Trophoblast cell (in vitro differentiated cells and primary cell): ENCODE results near the gene PAK3.

Experiments
- DNase-seq, 2 donors: peaks; one replicate each; pipeline ENCODE4 v3.0.0-alpha.2; 2016
- H2AFZ ChIP-seq: 2 replicates; pipeline ENCODE4 v1.6.1; 2013; ENCODE audit warnings: low read length, moderate library complexity, mild to moderate bottlenecking; ENCODE audit not compliant: insufficient read depth, poor library complexity
- H2AK5ac ChIP-seq: 2 replicates; pipeline ENCODE4 v1.6.1; 2013; ENCODE audit warnings: mild to moderate bottlenecking, low read length
- H2BK120ac ChIP-seq: 2 replicates; pipeline ENCODE4 v1.6.1; 2013; ENCODE audit warnings: low read length, mild to moderate bottlenecking, moderate library complexity; ENCODE audit not compliant: insufficient read depth, poor library complexity
- H2BK12ac ChIP-seq: 2 replicates; pipeline ENCODE4 v1.6.1; 2013; ENCODE audit warnings: mild to moderate bottlenecking, low read length, moderate library complexity
- H2BK5ac ChIP-seq: 2 replicates; pipeline ENCODE4 v1.6.1; 2013; ENCODE audit warnings: low read length, low read depth, moderate library complexity, mild to moderate bottlenecking; ENCODE audit not compliant: poor library complexity
- H3K14ac ChIP-seq: 2 replicates; pipeline ENCODE4 v1.6.1; 2013; ENCODE audit warnings: mild to moderate bottlenecking, low read length
- H3K18ac ChIP-seq: 2 replicates; pipeline ENCODE4 v1.6.1; 2013; ENCODE audit warnings: mild to moderate bottlenecking, low read length
- H3K23ac ChIP-seq: 2 replicates; pipeline ENCODE4 v1.6.1; 2013; ENCODE audit warnings: low read length
- H3K27ac ChIP-seq: 2 replicates; pipeline ENCODE4 v1.5.1; 2013; ENCODE audit warnings: low read depth, mild to moderate bottlenecking, inconsistent platforms, low read length, moderate library complexity
- H3K27me3 ChIP-seq: 2 replicates; pipeline ENCODE4 v1.6.1; 2013; ENCODE audit warnings: inconsistent platforms, mild to moderate bottlenecking, low read length, moderate library complexity; ENCODE audit not compliant: insufficient read depth
- H3K36me3 ChIP-seq, 2 experiments: 1 replicate in 1 of 2; 2 replicates in 1 of 2; pipeline ENCODE4 v1.6.1; 2013; ENCODE audit warnings: low read length in 2 of 2, mild to moderate bottlenecking in 2 of 2, moderate library complexity in 1 of 2; ENCODE audit not compliant: insufficient read depth in 2 of 2, control insufficient read depth in 1 of 2
- H3K4ac ChIP-seq: 2 replicates; pipeline ENCODE4 v1.6.1; 2013; ENCODE audit warnings: low read depth, mild to moderate bottlenecking, low read length, moderate library complexity
- H3K4me1 ChIP-seq, 2 experiments: 1 replicate in 1 of 2; 2 replicates in 1 of 2; pipeline ENCODE4 v1.6.1; 2013; ENCODE audit warnings: low read length in 2 of 2, mild to moderate bottlenecking in 2 of 2, moderate library complexity in 1 of 2; ENCODE audit not compliant: insufficient read depth in 2 of 2, control insufficient read depth in 1 of 2
- H3K4me2 ChIP-seq: 2 replicates; pipeline ENCODE4 v1.6.1; 2013; ENCODE audit warnings: inconsistent platforms, mild to moderate bottlenecking, low read length, moderate library complexity
- H3K4me3 ChIP-seq: 2 replicates; pipeline ENCODE4 v1.5.1; 2013; ENCODE audit warnings: mild to moderate bottlenecking, low read depth, low read length, inconsistent platforms
- H3K79me1 ChIP-seq: one replicate; pipeline ENCODE4 v1.6.1; 2013; ENCODE audit warnings: low read length
- H3K79me2 ChIP-seq: 2 replicates; pipeline ENCODE4 v1.6.1; 2013; ENCODE audit warnings: low read length, mild to moderate bottlenecking; ENCODE audit not compliant: control insufficient read depth, insufficient read depth, poor library complexity
- H3K9ac ChIP-seq: 2 replicates; pipeline ENCODE4 v1.6.1; 2013; ENCODE audit warnings: mild to moderate bottlenecking, low read length
- H3K9me3 ChIP-seq: 2 replicates; pipeline ENCODE4 v1.6.1; 2013; ENCODE audit warnings: low read depth, mild to moderate bottlenecking, control low read depth, inconsistent platforms, low read length; ENCODE audit not compliant: insufficient read depth
- H4K12ac ChIP-seq: 2 replicates; pipeline ENCODE4 v1.6.1; 2013; ENCODE audit warnings: low read depth, mild to moderate bottlenecking, low read length, moderate library complexity
- H4K8ac ChIP-seq: 2 replicates; pipeline ENCODE4 v1.6.1; 2013; ENCODE audit warnings: low read depth, mild to moderate bottlenecking, low read length, moderate library complexity
- H4K91ac ChIP-seq: one replicate; pipeline ENCODE4 v1.6.1; 2013; ENCODE audit warnings: low read depth, mild to moderate bottlenecking, low read length, moderate library complexity
- WGBS: extraction: QIAGEN DNeasy Blood & Tissue Kit; methylation state at CpG from one replicate; pipeline ENCODE4 v1.1.7; 2013; ENCODE audit warnings: missing lambda C conversion rate; ENCODE audit not compliant: insufficient read length, insufficient coverage; ENCODE audit errors: extremely low coverage; 5-methylcytosine and 5-hydroxymethylcytosine counted together

Gene PAK3

DNA sequence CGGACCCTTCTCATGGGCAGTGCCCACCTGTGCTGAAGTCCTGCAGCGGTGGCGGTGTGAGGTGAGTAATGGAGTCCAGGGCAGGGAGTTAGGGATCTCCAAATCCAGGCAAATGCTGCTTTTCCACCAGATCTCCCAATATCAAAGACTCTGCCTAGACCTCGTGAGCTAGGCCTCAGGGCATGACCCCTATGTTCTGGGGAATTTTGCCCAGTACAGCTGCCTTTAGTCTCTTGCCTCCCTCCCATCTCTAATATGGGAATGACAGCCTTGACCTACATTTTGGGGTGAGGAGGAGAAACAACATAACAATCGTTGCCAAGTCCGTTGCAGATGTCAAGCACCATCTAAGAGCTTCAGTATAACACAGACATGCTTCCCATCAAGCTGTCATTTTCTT, 7.3 kb downstream of the PAK3 start:
- no peaks in the 10 kb centered on the region for H3K79me2 ChIP-seq
- no peak overlapping the region for H4K91ac ChIP-seq
- DNase-seq = peak; percentile 2 to 43
- no peak overlapping the region for H3K18ac ChIP-seq
- no peak overlapping the region for H2BK120ac ChIP-seq
- H4K12ac ChIP-seq = no peak overlapping the region
- no peaks in the 10 kb centered on the region for H3K4me1 ChIP-seq
- no peaks in the 10 kb centered on the region for H3K27me3 ChIP-seq
- no peak overlapping the region for H3K27ac ChIP-seq
- H3K9ac ChIP-seq = no peak overlapping the region
- no peak overlapping the region for H3K4me3 ChIP-seq
- no peak overlapping the region for H3K4ac ChIP-seq
- no peaks in the 10 kb centered on the region for H3K79me1 ChIP-seq
- no CpG with 5 or more reads among the region's 6 CpGs for WGBS
- no peak overlapping the region for H3K23ac ChIP-seq
- H2BK12ac ChIP-seq = no peak overlapping the region
- no peak overlapping the region for H2BK5ac ChIP-seq
- H3K36me3 ChIP-seq = peaks cover 0 to 2% of the 10 kb centered on the region in 2 experiments
- no peak overlapping the region for H2AK5ac ChIP-seq
- no peak overlapping the region for H3K14ac ChIP-seq
- no peaks in the 10 kb centered on the region for H3K9me3 ChIP-seq
- no peak overlapping the region for H2AFZ ChIP-seq
- no peak overlapping the region for H4K8ac ChIP-seq
- H3K4me2 ChIP-seq = no peak overlapping the region

DNA sequence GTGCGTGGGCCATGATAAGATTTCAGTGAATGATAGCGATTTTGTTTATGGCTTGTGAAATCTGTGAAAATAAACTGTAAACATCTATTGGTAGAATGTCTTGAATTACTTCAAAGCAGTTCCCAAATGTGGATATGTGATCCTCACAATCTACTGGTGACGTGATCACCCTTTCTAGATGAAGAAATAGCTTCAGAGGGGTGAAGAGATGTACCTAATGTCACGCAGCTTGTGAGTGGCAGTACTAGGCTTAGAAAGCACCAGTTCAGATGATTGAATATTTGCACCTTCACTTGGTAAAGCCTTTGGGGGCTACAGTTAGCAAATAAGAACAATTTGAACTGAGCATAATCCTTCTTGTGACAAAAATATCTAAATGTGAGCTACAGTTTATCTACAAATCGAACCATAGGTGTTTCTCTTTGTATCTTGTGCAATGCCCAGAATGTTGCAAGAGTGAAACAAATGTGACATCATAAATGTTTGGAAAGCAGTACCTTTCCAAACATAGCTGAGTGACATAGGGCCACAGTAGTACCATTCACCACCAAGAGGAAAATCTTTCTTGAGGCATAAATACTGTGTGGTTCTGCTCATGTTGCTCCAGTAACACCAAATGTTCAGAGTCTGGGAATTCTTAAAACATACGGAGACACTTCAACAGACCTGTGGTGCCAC, 14.2 kb downstream of the PAK3 start:
- Histone ChIP-seq H3K36me3 (no peaks in the 10 kb centered on the region), H2AK5ac (no peak overlapping the region), H3K18ac (no peak overlapping the region), H2AFZ (no peak overlapping the region), H3K79me1 (no peaks in the 10 kb centered on the region), H2BK5ac (no peak overlapping the region), H3K9me3 (no peaks in the 10 kb centered on the region), H3K79me2 (no peaks in the 10 kb centered on the region), H3K14ac (no peak overlapping the region), H3K4me3 (no peak overlapping the region), H3K4me2 (no peak overlapping the region), H4K12ac (no peak overlapping the region), H3K27me3 (no peaks in the 10 kb centered on the region), H4K91ac (no peak overlapping the region), H3K27ac (no peak overlapping the region), H3K9ac (no peak overlapping the region), H2BK120ac (no peak overlapping the region), H3K4me1 (no peaks in the 10 kb centered on the region), H2BK12ac (no peak overlapping the region), H3K4ac (no peak overlapping the region), H3K23ac (no peak overlapping the region), H4K8ac (no peak overlapping the region)
- no CpG with 5 or more reads among the region's 6 CpGs for WGBS
- peak; percentile 46 to 86 for DNase-seq

DNA sequence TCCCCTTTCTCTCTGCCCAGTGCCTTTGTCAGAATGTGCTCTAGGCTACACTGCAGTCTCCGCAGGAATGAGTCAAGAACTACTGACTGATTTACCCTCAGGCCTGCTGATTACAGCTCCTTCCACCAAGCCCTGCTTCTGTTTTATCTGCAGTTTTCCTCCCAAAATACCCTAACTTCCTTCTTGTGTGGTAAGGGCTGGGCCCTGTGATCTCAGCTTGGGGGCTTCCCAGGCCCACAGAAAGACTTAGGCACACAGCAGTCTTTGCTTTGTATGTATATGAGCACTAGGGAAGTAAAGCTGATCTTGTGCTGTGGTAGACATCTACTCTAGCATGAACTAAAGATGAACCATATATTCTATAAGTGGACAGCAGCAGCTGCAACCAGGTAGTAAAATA, 18.8 kb downstream of the PAK3 start:
- Histone ChIP-seq H3K18ac (no peak overlapping the region), H3K9ac (no peak overlapping the region), H3K14ac (no peak overlapping the region), H3K79me1 (no peaks in the 10 kb centered on the region), H3K27me3 (no peaks in the 10 kb centered on the region), H4K8ac (no peak overlapping the region), H2BK120ac (no peak overlapping the region), H3K79me2 (no peaks in the 10 kb centered on the region), H3K23ac (no peak overlapping the region), H3K27ac (peak overlapping the region; percentile 58), H2AK5ac (no peak overlapping the region), H4K12ac (no peak overlapping the region), H4K91ac (no peak overlapping the region), H3K36me3 (no peaks in the 10 kb centered on the region), H3K4me2 (no peak overlapping the region), H3K4ac (no peak overlapping the region), H3K9me3 (no peaks in the 10 kb centered on the region), H2BK12ac (no peak overlapping the region), H2AFZ (no peak overlapping the region), H3K4me1 (no peaks in the 10 kb centered on the region), H2BK5ac (no peak overlapping the region), H3K4me3 (no peak overlapping the region)
- no CpG with 5 or more reads among the region's 1 CpG for WGBS
- peak; percentile 48 to 58 for DNase-seq

DNA sequence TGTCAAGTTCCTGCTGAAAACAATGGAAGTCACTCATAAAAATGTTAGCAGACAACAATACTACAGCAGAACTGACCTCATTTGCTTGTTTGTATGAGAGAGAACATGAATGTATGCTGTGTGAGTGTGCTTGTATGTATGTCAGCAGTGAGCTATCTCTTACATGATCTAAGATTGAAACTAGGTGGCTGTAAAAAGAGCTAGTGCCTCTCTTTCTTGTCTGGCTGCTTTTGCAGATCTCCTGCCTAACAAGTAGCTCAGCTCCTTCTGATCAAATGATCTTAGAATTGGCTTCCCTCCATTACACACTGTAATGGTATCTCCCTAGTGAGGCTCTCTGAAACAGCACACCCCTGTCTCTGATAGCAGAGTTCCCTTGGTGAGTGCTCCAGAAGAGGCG, 20.7 kb downstream of the PAK3 start:
- no peak overlapping the region for H3K4me2 ChIP-seq
- no peak overlapping the region for H2AK5ac ChIP-seq
- DNase-seq = peak in 1 of 2 donors; percentile 25
- H4K91ac ChIP-seq = no peak overlapping the region
- no peak overlapping the region for H3K9ac ChIP-seq
- H3K4me1 ChIP-seq = no peaks in the 10 kb centered on the region
- H3K79me1 ChIP-seq = no peaks in the 10 kb centered on the region
- WGBS = no CpG with 5 or more reads among the region's 1 CpG
- H3K23ac ChIP-seq = no peak overlapping the region
- no peak overlapping the region for H3K18ac ChIP-seq
- H2BK120ac ChIP-seq = no peak overlapping the region
- H4K12ac ChIP-seq = no peak overlapping the region
- H3K9me3 ChIP-seq = no peaks in the 10 kb centered on the region
- H3K27ac ChIP-seq = no peak overlapping the region
- H2BK12ac ChIP-seq = no peak overlapping the region
- no peaks in the 10 kb centered on the region for H3K79me2 ChIP-seq
- no peak overlapping the region for H4K8ac ChIP-seq
- no peak overlapping the region for H3K14ac ChIP-seq
- H2BK5ac ChIP-seq = no peak overlapping the region
- H3K4me3 ChIP-seq = no peak overlapping the region
- H3K4ac ChIP-seq = no peak overlapping the region
- no peaks in the 10 kb centered on the region for H3K36me3 ChIP-seq
- no peak overlapping the region for H2AFZ ChIP-seq
- H3K27me3 ChIP-seq = no peaks in the 10 kb centered on the region
